GM21786 (cell line): Measurements from ENCODE around the gene LRRK1.

Experiments
- ATAC-seq: cut with Tn5 transposase; IDR thresholded peaks from one replicate; pipeline ENCODE4 v1.9.1; 2021; ENCODE audit not compliant: unreplicated experiment

LRRK1 gene

GRCh38 chr15:100968050-100968966 is 49.2 kb downstream of the LRRK1 start:
- ATAC-seq = peak; percentile 70

GRCh38 chr15:100972975-100973350 is 53.8 kb downstream of the LRRK1 start:
- no peak for ATAC-seq

GRCh38 chr15:100973351-100974111 is 54.4 kb downstream of the LRRK1 start:
- no peak for ATAC-seq

- no peak for ATAC-seq
These were observed 55.9 kb downstream of the LRRK1 start for GRCh38 chr15:100975043-100975442.

GRCh38 chr15:100980410-100981046 is 61.4 kb downstream of the LRRK1 start:
- ATAC-seq = no peak

- ATAC-seq = no peak
These were observed 61.9 kb downstream of the LRRK1 start for GRCh38 chr15:100981086-100981485.

- ATAC-seq = no peak
These were observed 64.1 kb downstream of the LRRK1 start for GRCh38 chr15:100983221-100983620.

- ATAC-seq = no peak
These were observed 66.2 kb downstream of the LRRK1 start for GRCh38 chr15:100985401-100985800.

GRCh38 chr15:100986158-100986896 is 67.2 kb downstream of the LRRK1 start:
- ATAC-seq = no peak

GRCh38 chr15:100987143-100987542 is 68.0 kb downstream of the LRRK1 start:
- no peak for ATAC-seq

GRCh38 chr15:100988297-100988696 is 69.1 kb downstream of the LRRK1 start:
- no peak for ATAC-seq

GRCh38 chr15:100988857-100989256 is 69.7 kb downstream of the LRRK1 start:
- ATAC-seq = no peak

- no peak for ATAC-seq
These were observed 75.7 kb downstream of the LRRK1 start for GRCh38 chr15:100994597-100995446.

GRCh38 chr15:100995471-100996430 is 76.6 kb downstream of the LRRK1 start:
- ATAC-seq = no peak

GRCh38 chr15:100997442-100997841 is 78.3 kb downstream of the LRRK1 start:
- no peak for ATAC-seq

GRCh38 chr15:100998630-100999029 is 79.5 kb downstream of the LRRK1 start:
- ATAC-seq = no peak

- no peak for ATAC-seq
These were observed 80.2 kb downstream of the LRRK1 start for GRCh38 chr15:100999369-100999768.

- no peak for ATAC-seq
These were observed 81.1 kb downstream of the LRRK1 start for GRCh38 chr15:101000271-101000681.

- no peak for ATAC-seq
These were observed 81.9 kb downstream of the LRRK1 start for GRCh38 chr15:101001056-101001455.
